Measurements from ENCODE around the gene HADHA. TPM values are rescaled to one million over a fixed set of nuclear protein-coding genes. Genes with fewer than 3 reads are reported as not detected.

Gene HADHA
- total RNA-seq, 1 donor from 2014 or later, result 115 TPM

GRCh38 chr2:26283606-26284005, 39.2 kb upstream of the HADHA start:
- H3K27me3 ChIP-seq (ENCODE audit: control insufficient read depth, insufficient read depth, low read length), result no peaks in the 10 kb centered on the region
- H3K4me3 ChIP-seq (ENCODE audit: low read depth, low read length), result no peak overlapping the region
- TF ChIP-seq CTCF (IDR thresholded peaks at IDR 0.05; ENCODE audit: insufficient read depth, low read length, poor library complexity, severe bottlenecking), result no peak
- H3K36me3 ChIP-seq (ENCODE audit: control insufficient read depth, insufficient read depth, low read length), result no peaks in the 10 kb centered on the region
- no peak for DNase-seq (ENCODE audit: low read depth)

GRCh38 chr2:26281226-26281625, 36.8 kb upstream of the HADHA start:
- no peak for TF ChIP-seq CTCF (IDR thresholded peaks at IDR 0.05; ENCODE audit: insufficient read depth, low read length, poor library complexity, severe bottlenecking)
- no peaks in the 10 kb centered on the region for H3K36me3 ChIP-seq (ENCODE audit: control insufficient read depth, insufficient read depth, low read length)
- DNase-seq (ENCODE audit: low read depth), result no peak

GRCh38 chr2:26279886-26280285, 35.5 kb upstream of the HADHA start:
- Histone ChIP-seq H3K27me3 (ENCODE audit: control insufficient read depth, insufficient read depth, low read length) (no peaks in the 10 kb centered on the region), H3K36me3 (ENCODE audit: control insufficient read depth, insufficient read depth, low read length) (peaks cover 2% of the 10 kb centered on the region), H3K4me3 (ENCODE audit: low read depth, low read length) (no peak overlapping the region)
- no peak for DNase-seq (ENCODE audit: low read depth)
- TF ChIP-seq CTCF (IDR thresholded peaks at IDR 0.05; ENCODE audit: insufficient read depth, low read length, poor library complexity, severe bottlenecking), result no peak

More at GRCh38 chr2:26281226-26281625, 36.8 kb upstream of the HADHA start:
- H3K27me3 ChIP-seq (ENCODE audit: control insufficient read depth, insufficient read depth, low read length), result no peaks in the 10 kb centered on the region
- H3K4me3 ChIP-seq (ENCODE audit: low read depth, low read length), result no peak overlapping the region

GRCh38 chr2:26276484-26277227, 32.2 kb upstream of the HADHA start:
- Histone ChIP-seq H3K27me3 (ENCODE audit: control insufficient read depth, insufficient read depth, low read length) (no peaks in the 10 kb centered on the region), H3K36me3 (ENCODE audit: control insufficient read depth, insufficient read depth, low read length) (peaks cover 2% of the 10 kb centered on the region), H3K4me3 (ENCODE audit: low read depth, low read length) (no peak overlapping the region)
- TF ChIP-seq CTCF (IDR thresholded peaks at IDR 0.05; ENCODE audit: insufficient read depth, low read length, poor library complexity, severe bottlenecking), result no peak
- DNase-seq (ENCODE audit: low read depth), result no peak

- no peak for TF ChIP-seq CTCF (IDR thresholded peaks at IDR 0.05; ENCODE audit: insufficient read depth, low read length, poor library complexity, severe bottlenecking)
- Histone ChIP-seq H3K36me3 (ENCODE audit: control insufficient read depth, insufficient read depth, low read length) (peaks cover 2% of the 10 kb centered on the region), H3K27me3 (ENCODE audit: control insufficient read depth, insufficient read depth, low read length) (no peaks in the 10 kb centered on the region), H3K4me3 (ENCODE audit: low read depth, low read length) (no peak overlapping the region)
- DNase-seq (ENCODE audit: low read depth), result no peak
Measured at GRCh38 chr2:26274058-26274613, 29.7 kb upstream of the HADHA start.

Measured in kidney epithelial cell (primary cell).